ENCODE measurements around the gene ARHGAP44. TPM values are rescaled to one million over a fixed set of nuclear protein-coding genes. Genes with fewer than 3 reads are reported as not detected.

The ARHGAP44 gene
- total and polyA plus RNA-seq, 2 of the 8 experiments (the other 6 are each of a cell fraction or from before 2014, with no cell fraction given) = 6.2 to 22.2 TPM

DNA sequence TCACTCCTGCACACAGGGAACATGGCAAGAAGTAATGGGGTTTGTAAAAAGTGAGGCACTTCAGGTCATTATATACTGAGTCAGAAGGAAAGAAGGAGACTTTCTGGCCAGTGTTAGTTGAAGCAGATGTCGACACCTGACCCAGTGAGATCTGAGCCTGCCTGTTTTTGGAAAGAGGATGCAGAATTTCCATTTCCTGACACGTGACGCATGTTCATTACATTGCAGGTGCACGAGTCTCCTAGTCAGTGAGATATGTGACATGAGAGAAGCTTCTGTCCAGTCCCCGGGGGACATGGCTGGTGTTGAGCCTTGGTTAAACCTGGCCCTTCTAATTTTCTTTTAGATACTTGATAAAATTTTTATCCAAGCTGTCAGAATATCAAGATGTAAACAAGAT is 166.2 kb downstream of the ARHGAP44 start:
- H3K4ac ChIP-seq (replicated peaks; ENCODE audit: insufficient read length, low read depth, low read length) = no peak overlapping the region
- WGBS, 2 experiments (ENCODE audit: extremely low coverage in 1 of 2, insufficient coverage in 1 of 2, insufficient read length in 1 of 2, insufficient replicate concordance in 2 of 2, low coverage in 1 of 2, low lambda C conversion rate in 2 of 2, missing lambda C conversion rate in 1 of 2) = 97% methylated on average over 5 of the region's 5 CpGs; no CpG with 5 or more reads in 1 of the 2 experiments
- H3K14ac ChIP-seq (ENCODE audit: insufficient read length) = no peak overlapping the region
- no peak overlapping the region for H2BK120ac ChIP-seq (replicated peaks; ENCODE audit: low read depth, low read length)
- H4K20me1 ChIP-seq (replicated peaks in 1 of 2; ENCODE audit: control insufficient read depth in 1 of 2, insufficient read depth in 2 of 2, low read length in 2 of 2) = peaks cover 0 to 2% of the 10 kb centered on the region in 2 experiments
- no peak overlapping the region for H4K91ac ChIP-seq (replicated peaks; ENCODE audit: insufficient read length, low read length)
- no peak for DNase-seq (ENCODE audit: low read depth in 1 of 2, low spot score in 2 of 2)
- 0 out of 2 replicates have a peak, but pooled peaks cover 2% of the 10 kb centered on the region for H3K23me2 ChIP-seq (ENCODE audit: low read depth, low read length)
- H3K36me3 ChIP-seq (ENCODE audit: control insufficient read depth in 2 of 4, insufficient read depth in 4 of 4, low read length in 3 of 4) = peaks cover 2 to 36% (median 11%) of the 10 kb centered on the region in 4 experiments; a peak in 5 of 8 replicates
- no peaks in the 10 kb centered on the region for H3K79me2 ChIP-seq (ENCODE audit: control insufficient read depth in 1 of 2, insufficient read depth in 2 of 2, low read length in 2 of 2)
- no peak overlapping the region for H3K56ac ChIP-seq (replicated peaks; ENCODE audit: insufficient read length, low read depth, low read length)
- H2AK5ac ChIP-seq (ENCODE audit: low read depth, low read length) = no peak overlapping the region
- no peak overlapping the region for H2BK5ac ChIP-seq (ENCODE audit: low read depth, low read length)
- no peak overlapping the region for H4K5ac ChIP-seq (ENCODE audit: insufficient read length, low read depth, low read length)
- ChIA-PET CTCF (ENCODE audit: partially characterized antibody) (interaction anchor here (0.7 to 0.9 kb wide), 2 partner anchors 16 to 47 kb away, joined by 3 read pairs; no protein-coding TSS in a partner anchor), POLR2A (ENCODE audit: partially characterized antibody) (no interaction called here)
- H3K27me3 ChIP-seq (replicated peaks in 1 of 4; ENCODE audit: control insufficient read depth in 3 of 4, extremely low read depth in 1 of 4, insufficient read depth in 3 of 4, low read length in 3 of 4) = no peaks in the 10 kb centered on the region
- no peak overlapping the region for H2BK20ac ChIP-seq (ENCODE audit: low read length)
- H3K9ac ChIP-seq (replicated peaks in 1 of 4; ENCODE audit: extremely low read depth in 1 of 4, low read depth in 3 of 4, low read length in 3 of 4) = no peak overlapping the region
- H4K8ac ChIP-seq (ENCODE audit: extremely low read depth, insufficient read depth, low read length) = no peak overlapping the region
- no peak overlapping the region for H3K27ac ChIP-seq (ENCODE audit: low read depth, low read length)
- H3K18ac ChIP-seq (ENCODE audit: extremely low read depth, low read length) = no peak overlapping the region
- no peak overlapping the region for H3K4me3 ChIP-seq (ENCODE audit: extremely low read depth in 1 of 4, insufficient read depth in 2 of 4, low read depth in 3 of 4, low read length in 4 of 4)
- H3K23ac ChIP-seq (ENCODE audit: insufficient read length) = no peak overlapping the region
- no peaks in the 10 kb centered on the region for H3K79me1 ChIP-seq (ENCODE audit: low read depth, low read length)
- no peak for FAIRE-seq
- H3K4me2 ChIP-seq (ENCODE audit: insufficient read depth in 1 of 2, low read depth in 2 of 2, low read length in 2 of 2) = no peak overlapping the region
- H2AFZ ChIP-seq (ENCODE audit: low read length) = no peak overlapping the region
- no peaks in the 10 kb centered on the region for H3K4me1 ChIP-seq (replicated peaks in 1 of 4; ENCODE audit: control insufficient read depth in 3 of 4, insufficient read depth in 4 of 4, low read length in 3 of 4)
- no peak overlapping the region for H2BK15ac ChIP-seq (ENCODE audit: low read length)
- H2BK12ac ChIP-seq (ENCODE audit: low read depth, low read length) = no peak overlapping the region
- no peaks in the 10 kb centered on the region for H3K9me3 ChIP-seq (ENCODE audit: insufficient read depth in 2 of 2, low read depth in 1 of 2, low read length in 1 of 2)
- TF ChIP-seq PHF8 (conservative IDR thresholded peaks at IDR 0.05; ENCODE audit: low read depth, low read length) = no peak
- no peak for TF ChIP-seq YY1 (IDR thresholded peaks at IDR 0.05; ENCODE audit: low read depth, low read length)
- TF ChIP-seq NANOG (IDR thresholded peaks at IDR 0.05; ENCODE audit: insufficient read depth, low read depth, low read length, poor library complexity, severe bottlenecking) = no peak
- no peak for TF ChIP-seq CHD2 (IDR thresholded peaks at IDR 0.05; ENCODE audit: low read length)
- TF ChIP-seq TCF12 (IDR thresholded peaks at IDR 0.05; ENCODE audit: low read depth, low read length) = no peak
- TF ChIP-seq SUZ12 (IDR thresholded peaks at IDR 0.05; ENCODE audit: low read length) = no peak
- no peak for TF ChIP-seq SIX5 (IDR thresholded peaks at IDR 0.05; ENCODE audit: low read depth, low read length)
- TF ChIP-seq BRCA1 (IDR thresholded peaks at IDR 0.05; ENCODE audit: low read depth, low read length) = no peak
- no peak for TF ChIP-seq SIN3A (conservative IDR thresholded peaks at IDR 0.05 in 1 of 2, IDR thresholded peaks at IDR 0.05 in 1 of 2; ENCODE audit: low read depth in 1 of 2, low read length in 2 of 2)
- TF ChIP-seq, protein P1, sequence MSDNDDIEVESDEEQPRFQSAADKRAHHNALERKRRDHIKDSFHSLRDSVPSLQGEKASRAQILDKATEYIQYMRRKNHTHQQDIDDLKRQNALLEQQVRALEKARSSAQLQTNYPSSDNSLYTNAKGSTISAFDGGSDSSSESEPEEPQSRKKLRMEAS (IDR thresholded peaks at IDR 0.05) = no peak
- no peak for TF ChIP-seq POU5F1 (IDR thresholded peaks at IDR 0.05; ENCODE audit: low read depth, low read length)
- TF ChIP-seq CREB1 (IDR thresholded peaks at IDR 0.05) = no peak
- TF ChIP-seq KDM4A (IDR thresholded peaks at IDR 0.05; ENCODE audit: low read depth, low read length, severe bottlenecking) = no peak
- TF ChIP-seq SAP30 (IDR thresholded peaks at IDR 0.05; ENCODE audit: insufficient read depth, insufficient replicate concordance, low read length) = no peak

All from H1 (cell line).